ENCODE results near the gene TGFB2.
A peak's percentile ranks its signal among the peaks of the same experiment; 100 is the strongest.

TGFB2 gene

GRCh38 chr1:218322762-218323161 lies 22.4 kb upstream of the TGFB2 start:
- no peak overlapping the region for H3K4me3 ChIP-seq
- no peaks in the 10 kb centered on the region for H3K9me3 ChIP-seq
- no peaks in the 10 kb centered on the region for H3K27me3 ChIP-seq
- no peak for TF ChIP-seq CTCF (IDR thresholded peaks at IDR 0.05)
- H3K4me1 ChIP-seq: no peaks in the 10 kb centered on the region
- H3K27ac ChIP-seq: no peak overlapping the region
- peaks cover 9 to 21% (median 20%) of the 10 kb centered on the region in 3 donors for H3K36me3 ChIP-seq
- intact Hi-C loops (cut with DNase I; ENCODE audit: low total_unique reads): no loop called here
- DNase-seq: no peak

GRCh38 chr1:218323568-218324225 lies 21.4 kb upstream of the TGFB2 start:
- H3K9me3 ChIP-seq: no peaks in the 10 kb centered on the region
- no peak overlapping the region for H3K4me3 ChIP-seq
- intact Hi-C loops (cut with DNase I; ENCODE audit: low total_unique reads): no loop called here
- H3K4me1 ChIP-seq: no peaks in the 10 kb centered on the region
- TF ChIP-seq CTCF (IDR thresholded peaks at IDR 0.05): no peak
- H3K27ac ChIP-seq: no peak overlapping the region
- H3K36me3 ChIP-seq: peaks cover 9 to 21% (median 20%) of the 10 kb centered on the region in 3 donors
- no peak for DNase-seq
- no peaks in the 10 kb centered on the region for H3K27me3 ChIP-seq

GRCh38 chr1:218324226-218324580 lies 20.9 kb upstream of the TGFB2 start:
- H3K27ac ChIP-seq: no peak overlapping the region
- intact Hi-C loops (cut with DNase I; ENCODE audit: low total_unique reads): no loop called here

GRCh38 chr1:218328769-218329168 lies 16.4 kb upstream of the TGFB2 start:
- TF ChIP-seq CTCF (IDR thresholded peaks at IDR 0.05): no peak
- no peak overlapping the region for H3K27ac ChIP-seq
- no peaks in the 10 kb centered on the region for H3K27me3 ChIP-seq
- H3K36me3 ChIP-seq: peaks cover 0 to 7% (median 6%) of the 10 kb centered on the region in 3 donors
- DNase-seq: no peak
- H3K4me3 ChIP-seq: no peak overlapping the region
- intact Hi-C loops (cut with DNase I; ENCODE audit: low total_unique reads): no loop called here
- no peaks in the 10 kb centered on the region for H3K4me1 ChIP-seq
- H3K9me3 ChIP-seq: no peaks in the 10 kb centered on the region

More at GRCh38 chr1:218324226-218324580, 20.9 kb upstream of the TGFB2 start:
- no peaks in the 10 kb centered on the region for H3K27me3 ChIP-seq
- H3K4me3 ChIP-seq: no peak overlapping the region
- no peaks in the 10 kb centered on the region for H3K9me3 ChIP-seq
- peaks cover 9 to 21% (median 20%) of the 10 kb centered on the region in 3 donors for H3K36me3 ChIP-seq
- no peak for DNase-seq
- no peak for TF ChIP-seq CTCF (IDR thresholded peaks at IDR 0.05)
- H3K4me1 ChIP-seq: no peaks in the 10 kb centered on the region

- Histone ChIP-seq H3K9me3 (no peaks in the 10 kb centered on the region), H3K27me3 (no peaks in the 10 kb centered on the region), H3K4me3 (no peak overlapping the region), H3K27ac (no peak overlapping the region), H3K36me3 (no peaks in the 10 kb centered on the region), H3K4me1 (no peaks in the 10 kb centered on the region)
- peak; percentile 59 to 87 for TF ChIP-seq CTCF (IDR thresholded peaks at IDR 0.05)
- DNase-seq: no peak
- intact Hi-C loops (cut with DNase I; ENCODE audit: low total_unique reads): loop anchor here (5.0 to 10.0 kb wide), 2 partner anchors 1085 to 1332 kb away; no protein-coding TSS in a partner anchor
Observed at GRCh38 chr1:218330043-218330623, 15.0 kb upstream of the TGFB2 start.
